NCI-H1048 (cell line): Measurements from ENCODE around the gene ORC5.

Experiments
- DNase-seq: peaks from one replicate; lab custom pipeline; 2025; lab: John Stamatoyannopoulos, UW

ORC5 gene

DNA sequence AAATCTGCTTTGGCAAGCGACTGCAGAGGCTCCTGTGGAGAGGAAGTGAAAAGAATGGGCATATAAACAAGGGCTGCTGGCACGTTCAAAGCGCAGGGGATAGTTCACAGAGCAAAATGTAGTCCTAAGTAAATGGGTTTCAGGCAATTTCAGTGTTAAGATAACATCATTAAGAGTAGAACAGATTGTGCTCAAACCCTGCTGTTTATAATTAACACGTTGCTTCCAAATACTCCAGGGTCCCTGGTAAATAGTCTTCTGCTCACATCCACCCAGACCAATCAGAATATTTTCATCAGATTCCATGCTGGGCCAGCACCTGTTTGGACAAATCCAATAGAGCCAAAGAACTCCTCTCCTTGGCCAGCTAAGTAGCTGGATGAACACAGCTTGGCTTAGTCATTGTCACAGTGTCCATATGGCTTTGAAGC lies 81.4 kb downstream of the ORC5 start:
- no peak for DNase-seq

DNA sequence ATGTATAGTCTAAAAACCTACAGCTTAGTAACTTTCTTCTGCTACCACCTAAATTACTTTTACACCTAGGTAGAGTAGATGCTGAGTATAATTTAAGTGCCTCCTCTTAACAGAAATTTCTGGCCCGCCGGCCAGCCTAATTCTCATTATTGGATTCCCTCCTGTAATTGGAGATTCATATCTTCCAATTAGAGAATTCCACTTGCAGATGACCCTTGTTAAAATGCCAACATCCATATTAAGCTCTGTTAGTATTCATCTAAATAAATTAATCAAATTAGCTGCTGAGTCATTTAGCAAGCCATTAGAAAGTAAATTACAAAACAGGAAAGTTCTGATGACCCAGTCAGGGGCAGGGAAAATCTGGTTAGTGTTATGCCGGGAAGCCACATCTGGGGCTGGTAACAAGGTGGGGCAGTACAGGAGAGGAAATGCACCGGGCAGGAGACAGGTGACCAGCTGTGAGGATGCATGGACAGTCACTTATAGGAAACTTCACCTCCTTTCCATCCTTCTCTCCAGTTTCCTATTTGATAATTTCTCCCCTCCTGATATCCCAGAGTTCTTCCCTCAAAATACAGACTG lies 82.8 kb downstream of the ORC5 start:
- no peak for DNase-seq

DNA sequence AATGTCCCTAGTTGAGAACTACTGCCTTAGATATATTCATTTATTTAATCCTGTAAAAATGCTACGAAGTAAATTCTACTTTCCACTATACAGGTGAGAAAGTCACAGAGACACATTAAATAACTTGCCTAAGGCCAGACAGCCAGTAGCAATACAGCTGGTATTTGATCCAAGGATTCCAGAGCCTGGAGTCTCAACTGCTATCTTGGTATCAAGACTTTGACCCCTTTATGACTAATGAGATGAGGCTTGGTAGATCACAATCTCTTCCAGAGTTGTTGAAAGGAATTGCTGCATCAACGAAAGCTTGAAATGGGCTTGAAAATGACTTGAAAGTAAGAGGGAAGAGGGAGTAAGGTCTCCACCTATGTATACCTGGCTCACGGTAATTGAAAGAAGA lies 83.3 kb downstream of the ORC5 start:
- DNase-seq: no peak

DNA sequence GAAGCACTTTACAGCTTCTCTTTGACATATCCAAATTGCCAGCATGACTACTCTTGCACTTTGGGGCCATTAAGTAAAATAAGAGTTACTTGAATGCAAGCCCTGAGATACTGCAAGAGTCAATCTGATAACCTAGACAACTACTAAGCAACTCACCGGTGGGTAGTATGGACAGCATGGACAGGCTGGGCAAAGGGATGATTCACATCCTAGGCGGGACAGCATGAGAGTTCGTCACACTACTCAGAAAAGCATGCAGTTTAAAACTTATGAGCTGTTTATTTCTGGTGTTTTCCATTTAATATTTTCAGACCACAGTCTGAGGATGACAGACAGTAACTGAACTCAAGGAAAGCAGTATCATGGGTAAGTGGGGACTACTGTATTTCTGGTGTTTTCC lies 84.0 kb downstream of the ORC5 start:
- DNase-seq: no peak

DNA sequence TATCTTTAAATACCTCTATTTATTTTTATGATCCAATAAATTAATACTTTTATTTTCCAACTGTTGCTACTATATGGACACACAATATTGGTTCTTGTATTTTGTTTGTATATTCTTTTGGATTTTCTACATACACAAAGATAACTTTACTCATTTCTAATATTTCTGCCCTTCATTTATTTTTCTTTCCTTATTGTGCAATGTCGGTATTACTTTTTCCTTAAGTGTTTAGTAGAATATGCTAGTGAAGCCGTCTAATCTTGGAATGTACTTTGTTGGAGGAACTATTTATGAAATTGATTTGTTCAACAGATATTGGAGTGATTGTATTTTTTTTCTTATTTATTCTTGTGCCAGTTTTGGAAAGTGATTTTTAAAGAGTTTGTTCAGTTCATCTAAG lies 94.0 kb downstream of the ORC5 start:
- DNase-seq: no peak

DNA sequence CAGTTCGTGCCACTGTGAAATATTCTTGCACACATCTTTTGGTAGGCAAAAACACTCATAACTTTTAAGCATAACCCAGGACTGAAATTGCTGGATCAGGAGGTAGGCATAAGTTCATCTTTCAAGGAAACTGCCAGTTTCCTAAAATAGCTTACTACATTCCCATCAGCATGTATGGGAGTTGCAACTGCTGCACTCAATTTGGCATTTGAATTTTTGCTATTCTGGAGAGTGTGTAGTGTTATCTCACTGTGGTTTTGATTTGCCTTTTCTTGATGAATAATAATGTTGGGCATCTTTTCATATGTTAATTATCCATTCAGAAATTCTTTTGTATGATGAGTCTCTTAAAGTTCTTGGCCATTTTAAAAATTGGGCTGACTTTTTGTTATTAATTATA lies 95.2 kb downstream of the ORC5 start:
- no peak for DNase-seq

DNA sequence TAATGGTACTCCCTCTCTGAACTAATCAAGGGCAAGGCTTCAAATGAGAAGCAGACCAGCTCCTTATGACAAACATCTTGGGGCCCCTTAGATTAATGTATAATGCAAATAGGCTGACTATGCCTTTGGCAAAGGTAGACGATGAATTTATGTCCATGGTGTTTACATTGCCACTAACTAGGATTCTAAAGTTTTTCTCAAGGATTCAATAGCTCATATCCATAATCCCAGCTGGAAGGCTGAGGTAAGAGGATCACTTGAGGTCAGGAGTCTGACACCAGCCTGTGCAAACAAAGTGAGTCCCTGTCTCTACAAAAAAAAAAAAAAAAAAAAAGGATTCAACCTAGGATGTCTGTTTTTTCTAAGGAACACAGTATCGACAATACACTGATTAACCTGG lies 96.5 kb downstream of the ORC5 start:
- no peak for DNase-seq

DNA sequence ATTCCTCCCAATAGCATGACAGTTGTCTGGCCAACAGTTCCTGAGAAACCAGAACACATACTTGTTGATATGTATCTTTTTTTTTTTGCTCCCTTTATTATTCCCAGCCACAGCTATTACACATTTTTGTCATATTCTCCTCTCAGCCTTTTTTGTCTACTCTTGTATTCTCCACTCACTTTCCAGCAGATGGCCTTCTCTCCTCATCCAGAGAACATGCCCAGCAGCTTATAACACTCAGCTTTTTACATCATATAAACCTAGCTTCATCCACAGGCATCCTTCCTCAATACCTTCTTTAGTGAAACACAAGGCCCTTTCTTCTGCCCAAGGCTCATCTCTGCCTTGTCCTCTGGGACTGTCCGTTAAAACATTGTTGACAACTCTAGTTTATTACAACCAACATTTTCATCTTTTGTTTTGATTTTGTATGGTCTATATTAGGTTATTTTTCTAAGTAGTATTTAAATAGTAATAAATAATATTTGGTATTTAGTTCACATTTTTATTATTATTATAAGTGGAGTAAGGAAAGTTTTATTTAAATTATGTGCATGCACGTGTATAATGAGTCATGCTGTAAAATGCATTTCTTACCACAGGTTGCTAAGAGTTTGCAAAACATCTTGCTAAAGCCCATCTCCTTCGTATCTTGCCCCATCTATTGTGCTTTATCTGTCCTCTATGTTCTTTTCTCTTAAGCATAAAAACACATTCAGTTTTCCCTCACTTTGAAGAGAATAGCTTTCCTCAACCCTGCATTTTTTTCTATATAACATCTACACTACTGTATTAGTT lies 101.5 kb downstream of the ORC5 start:
- DNase-seq: no peak

DNA sequence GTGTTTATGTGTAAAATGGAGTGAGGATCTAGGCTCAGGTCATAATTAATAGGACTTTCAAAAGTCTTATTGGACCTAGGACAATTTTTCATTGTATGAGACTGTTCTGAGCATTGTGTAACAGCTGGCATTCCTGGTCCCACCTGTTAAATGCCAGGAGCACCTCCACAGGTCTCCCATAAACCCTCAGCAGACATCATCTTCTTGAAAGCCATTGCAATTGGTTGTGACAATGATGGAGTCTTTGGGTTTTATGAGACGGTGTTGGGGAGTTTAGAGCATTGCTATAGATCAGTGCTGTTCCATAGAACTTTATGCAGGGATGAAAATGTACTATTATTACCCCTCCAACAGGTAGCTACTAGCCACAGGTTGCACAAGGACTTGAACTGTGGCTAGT lies 108.9 kb downstream of the ORC5 start:
- no peak for DNase-seq

DNA sequence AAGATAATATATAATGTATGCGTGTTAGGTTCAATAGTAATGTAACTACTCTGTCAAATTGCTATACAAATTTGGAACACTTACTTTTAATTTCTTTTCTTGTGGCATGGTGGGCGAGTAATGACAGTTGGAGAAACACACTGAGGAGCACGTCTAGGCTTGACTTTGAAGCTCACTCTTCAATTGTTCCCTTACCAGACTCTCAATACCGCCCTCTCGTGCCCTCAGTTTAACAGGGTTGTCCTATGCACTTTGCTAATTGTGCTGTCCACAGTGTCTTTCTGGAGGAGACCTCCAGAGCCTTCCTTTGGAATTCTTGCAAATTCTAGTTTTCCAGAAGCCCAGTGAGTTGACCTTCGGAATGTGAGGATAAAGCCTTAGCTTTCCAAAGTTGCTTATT lies 111.1 kb downstream of the ORC5 start:
- no peak for DNase-seq

DNA sequence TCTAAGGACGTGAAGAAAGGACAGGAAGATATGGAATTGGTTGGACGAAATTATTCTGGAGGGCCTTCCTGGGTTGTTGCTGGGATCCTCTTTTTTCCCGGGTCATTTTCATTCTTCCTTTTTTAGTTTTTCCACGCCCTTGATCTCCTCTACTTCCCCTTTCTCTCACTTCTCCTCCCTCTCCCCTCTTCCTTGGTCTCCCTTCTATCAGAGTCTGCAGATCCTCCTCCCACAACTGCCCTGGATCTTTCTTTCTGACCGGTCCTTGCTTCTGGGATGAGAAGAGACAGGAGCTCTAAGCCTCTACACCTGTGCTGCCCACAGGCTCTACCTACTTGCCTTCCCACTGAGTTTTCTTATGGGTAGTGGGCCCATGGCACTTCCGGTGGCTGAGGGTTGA lies 114.7 kb downstream of the ORC5 start:
- no peak for DNase-seq

DNA sequence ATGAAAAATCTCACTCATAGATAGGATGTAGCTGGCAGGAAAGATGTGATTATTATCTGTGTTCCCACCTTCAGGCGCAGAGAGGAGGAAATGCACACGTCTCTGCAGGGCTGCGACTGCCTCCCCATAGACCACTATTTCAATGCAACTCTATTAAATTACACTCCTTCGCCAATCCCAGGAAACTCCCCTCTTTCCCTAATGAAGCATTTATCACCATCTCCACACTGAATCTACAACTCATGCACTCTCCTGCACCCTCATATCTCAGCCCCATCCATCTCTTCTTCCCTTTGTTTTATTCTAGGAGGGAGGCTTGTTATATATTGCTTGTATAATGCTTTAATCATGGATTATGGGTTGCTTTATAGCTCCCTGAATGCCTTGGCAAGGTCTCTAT lies 116.6 kb downstream of the ORC5 start:
- DNase-seq: no peak

DNA sequence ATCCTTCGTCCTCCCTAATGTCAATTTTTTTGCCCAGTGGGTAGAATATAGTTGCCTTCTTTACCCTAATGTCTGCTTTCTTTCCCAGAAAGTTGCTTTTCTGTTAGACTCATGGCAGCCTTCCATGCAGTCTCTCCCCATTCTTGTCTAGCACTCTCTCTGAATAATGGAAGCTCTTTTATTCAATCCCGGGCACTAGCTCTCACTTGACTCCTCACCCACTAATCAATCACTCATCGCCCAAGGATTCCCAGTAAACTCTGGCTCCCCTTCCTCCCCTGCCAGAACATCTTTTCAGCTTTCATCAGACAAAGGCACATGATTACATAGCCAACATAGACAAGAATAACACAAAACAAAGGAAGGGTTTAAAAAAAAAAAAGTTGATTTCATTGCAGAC lies 118.2 kb downstream of the ORC5 start:
- no peak for DNase-seq

DNA sequence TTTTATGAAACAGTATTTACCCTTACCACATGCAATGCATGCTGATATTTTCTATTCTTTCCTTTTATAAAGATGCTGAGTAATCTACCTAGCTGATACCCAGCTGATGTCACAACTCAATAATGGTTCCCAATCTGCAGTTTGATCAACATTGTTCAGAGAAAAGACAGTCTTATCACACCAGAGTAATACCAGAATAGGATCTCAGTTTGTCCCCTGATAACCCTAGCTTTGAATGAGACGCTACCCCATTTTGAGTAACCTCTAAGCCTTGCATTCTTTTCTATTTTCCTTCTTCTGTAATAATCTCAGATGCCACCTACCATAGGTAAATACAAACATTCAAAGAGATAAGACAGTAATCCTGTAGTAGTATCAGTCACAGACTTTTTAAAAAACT lies 118.8 kb downstream of the ORC5 start:
- DNase-seq: no peak
